Measurements from ENCODE around the gene RINL. TPM values are rescaled to one million over a fixed set of nuclear protein-coding genes. Genes with fewer than 3 reads are reported as not detected.

RINL gene
- total and polyA plus RNA-seq, 3 donors from 2014 or later: 2.6 to 5.2 (median 3.0) TPM

DNA sequence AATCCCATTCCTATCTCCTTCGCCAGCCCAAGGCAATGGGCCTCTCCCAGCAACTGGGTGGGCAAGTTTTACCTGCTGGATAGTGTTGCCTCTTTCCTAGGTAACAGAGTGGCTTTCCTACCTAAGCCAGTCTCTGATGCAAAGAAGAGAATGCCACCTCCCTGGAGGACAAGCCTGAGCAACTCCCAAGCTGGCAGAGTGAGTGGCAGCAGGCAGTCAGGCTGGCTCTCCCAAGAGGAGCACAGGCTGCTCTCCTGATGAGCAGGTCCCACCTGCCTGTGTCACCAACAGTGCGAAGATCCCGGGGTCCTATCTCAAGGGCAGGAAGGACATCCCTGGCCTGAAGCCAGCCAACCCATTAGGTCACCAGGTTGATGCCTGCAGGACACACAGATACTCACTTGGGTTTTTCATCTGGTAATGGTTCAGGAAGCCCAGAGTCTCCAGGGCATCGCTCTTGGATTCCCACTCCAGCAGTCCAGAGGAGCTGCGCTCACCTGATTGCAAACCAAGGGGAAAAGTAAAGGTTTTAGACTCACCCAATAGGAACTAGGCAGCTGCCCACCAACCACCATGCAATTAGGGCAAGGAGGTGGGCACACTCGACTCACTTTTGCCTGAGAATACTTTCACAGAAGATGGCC is 41.0 kb downstream of the RINL start:
- no peak for TF ChIP-seq POLR2A (IDR thresholded peaks at IDR 0.05)
- TF ChIP-seq, protein P1, sequence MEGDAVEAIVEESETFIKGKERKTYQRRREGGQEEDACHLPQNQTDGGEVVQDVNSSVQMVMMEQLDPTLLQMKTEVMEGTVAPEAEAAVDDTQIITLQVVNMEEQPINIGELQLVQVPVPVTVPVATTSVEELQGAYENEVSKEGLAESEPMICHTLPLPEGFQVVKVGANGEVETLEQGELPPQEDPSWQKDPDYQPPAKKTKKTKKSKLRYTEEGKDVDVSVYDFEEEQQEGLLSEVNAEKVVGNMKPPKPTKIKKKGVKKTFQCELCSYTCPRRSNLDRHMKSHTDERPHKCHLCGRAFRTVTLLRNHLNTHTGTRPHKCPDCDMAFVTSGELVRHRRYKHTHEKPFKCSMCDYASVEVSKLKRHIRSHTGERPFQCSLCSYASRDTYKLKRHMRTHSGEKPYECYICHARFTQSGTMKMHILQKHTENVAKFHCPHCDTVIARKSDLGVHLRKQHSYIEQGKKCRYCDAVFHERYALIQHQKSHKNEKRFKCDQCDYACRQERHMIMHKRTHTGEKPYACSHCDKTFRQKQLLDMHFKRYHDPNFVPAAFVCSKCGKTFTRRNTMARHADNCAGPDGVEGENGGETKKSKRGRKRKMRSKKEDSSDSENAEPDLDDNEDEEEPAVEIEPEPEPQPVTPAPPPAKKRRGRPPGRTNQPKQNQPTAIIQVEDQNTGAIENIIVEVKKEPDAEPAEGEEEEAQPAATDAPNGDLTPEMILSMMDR (IDR thresholded peaks at IDR 0.05): no peak
- no peak for DNase-seq
- H3K27ac ChIP-seq: no peak overlapping the region
- no peak overlapping the region for H3K4me3 ChIP-seq
- no peaks in the 10 kb centered on the region for H3K36me3 ChIP-seq (ENCODE audit: low read depth, missing control alignments)
- intact Hi-C loops (cut with DNase I; ENCODE audit: low total_unique reads): no loop called here
- H3K9me3 ChIP-seq: no peaks in the 10 kb centered on the region
- H3K4me1 ChIP-seq: peaks cover 6% of the 10 kb centered on the region
- WGBS, 2 donors: 76 to 84% methylated on average over 2 to 6 of the region's 6 CpGs
- H3K27me3 ChIP-seq: no peaks in the 10 kb centered on the region

DNA sequence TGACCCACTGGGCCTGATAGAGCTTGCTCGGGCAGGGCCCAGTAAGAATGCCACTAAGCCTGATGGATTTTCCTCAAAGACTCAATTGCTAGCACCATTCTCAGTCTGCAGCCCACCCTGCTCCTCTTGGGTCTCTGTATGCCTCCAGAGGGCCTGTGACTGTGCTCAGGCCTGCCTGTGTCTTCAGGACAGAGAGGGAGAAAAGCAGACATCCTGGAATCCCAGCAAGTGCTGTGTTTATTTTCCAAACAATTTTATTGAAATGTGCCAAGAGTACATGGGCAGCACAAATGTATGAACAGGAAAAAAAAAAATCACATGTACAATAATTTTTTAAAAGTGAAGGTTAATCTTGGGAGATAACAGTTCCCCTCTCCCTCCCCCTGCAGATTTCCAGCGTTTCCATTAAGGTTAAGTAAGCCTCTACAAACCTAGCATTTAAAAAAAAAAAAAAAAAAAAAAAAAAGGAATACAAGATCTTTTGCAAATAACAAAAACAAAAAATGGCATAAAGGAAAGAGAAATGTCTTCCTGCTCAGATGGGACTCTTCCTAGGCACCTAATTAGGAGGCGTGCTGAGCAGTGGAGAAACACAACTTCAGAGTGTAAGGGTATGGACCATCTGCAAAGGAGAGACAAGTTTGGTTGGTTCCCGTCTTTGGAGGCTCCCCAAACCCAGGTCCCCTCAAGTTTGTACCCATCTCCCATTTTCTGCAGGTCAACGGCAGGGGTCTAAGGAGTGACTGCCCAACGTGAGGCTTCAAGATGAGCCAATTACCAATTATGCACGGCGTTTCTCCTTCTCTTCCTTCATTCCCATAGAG is 41.7 kb downstream of the RINL start:
- no peaks in the 10 kb centered on the region for H3K27me3 ChIP-seq
- intact Hi-C loops (cut with DNase I; ENCODE audit: low total_unique reads): no loop called here
- no peaks in the 10 kb centered on the region for H3K9me3 ChIP-seq
- no peaks in the 10 kb centered on the region for H3K36me3 ChIP-seq (ENCODE audit: low read depth, missing control alignments)
- no peak overlapping the region for H3K27ac ChIP-seq
- 63 to 66% methylated on average over 8 of the region's 8 CpGs for WGBS, 2 donors
- H3K4me3 ChIP-seq: no peak overlapping the region
- no peak for DNase-seq
- H3K4me1 ChIP-seq: peaks cover 7% of the 10 kb centered on the region
- TF ChIP-seq, protein P1 (IDR thresholded peaks at IDR 0.05): no peak
- no peak for TF ChIP-seq POLR2A (IDR thresholded peaks at IDR 0.05)

DNA sequence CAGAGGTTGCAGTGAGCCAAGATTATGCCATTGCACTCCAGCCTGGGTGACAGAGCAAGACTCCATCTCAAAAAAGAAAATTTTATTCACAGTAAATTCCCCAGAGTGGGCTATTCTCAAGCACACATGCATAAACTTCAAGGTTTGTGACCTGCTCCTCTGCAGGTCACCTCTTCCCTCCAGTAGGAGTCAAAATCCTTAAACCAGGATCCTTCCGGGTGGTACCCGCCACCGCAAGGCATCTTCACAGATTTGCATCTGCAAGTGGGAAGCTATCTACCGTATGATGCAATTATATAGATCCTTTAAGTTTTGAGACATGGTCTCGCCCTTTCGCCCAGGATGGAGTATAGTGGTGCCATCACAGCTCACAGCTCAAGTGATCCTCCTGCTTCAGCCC is 43.5 kb downstream of the RINL start:
- Histone ChIP-seq H3K4me3 (no peak overlapping the region), H3K4me1 (peaks cover 15% of the 10 kb centered on the region), H3K27me3 (no peaks in the 10 kb centered on the region), H3K27ac (no peak overlapping the region), H3K36me3 (ENCODE audit: low read depth, missing control alignments) (no peaks in the 10 kb centered on the region), H3K9me3 (no peaks in the 10 kb centered on the region)
- TF ChIP-seq, protein P1 (IDR thresholded peaks at IDR 0.05): no peak
- TF ChIP-seq POLR2A (IDR thresholded peaks at IDR 0.05): no peak
- 92 to 93% methylated on average over 6 of the region's 6 CpGs for WGBS, 2 donors
- DNase-seq: no peak
- intact Hi-C loops (cut with DNase I; ENCODE audit: low total_unique reads): no loop called here

DNA sequence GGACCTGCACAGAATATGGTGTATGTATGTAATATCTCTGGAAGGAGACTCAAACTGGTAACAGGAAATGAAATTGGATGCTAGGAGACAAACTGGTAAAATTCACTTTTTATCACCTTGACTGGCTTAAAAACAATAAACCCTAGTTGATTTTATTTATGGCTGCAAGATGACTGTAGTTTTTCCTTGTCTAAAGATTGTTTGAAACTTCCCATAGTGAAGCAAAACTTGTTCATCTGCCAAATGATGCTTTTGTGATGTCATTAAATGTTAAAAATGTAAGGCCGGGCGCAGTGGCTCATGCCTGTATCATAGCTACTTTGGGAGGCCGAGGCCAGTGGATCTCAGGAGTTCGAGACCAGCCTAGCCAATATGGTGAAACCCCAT is 44.0 kb downstream of the RINL start:
- Histone ChIP-seq H3K4me3 (no peak overlapping the region), H3K9me3 (no peaks in the 10 kb centered on the region), H3K27me3 (no peaks in the 10 kb centered on the region), H3K36me3 (ENCODE audit: low read depth, missing control alignments) (no peaks in the 10 kb centered on the region), H3K4me1 (peaks cover 15% of the 10 kb centered on the region), H3K27ac (no peak overlapping the region)
- no peak for DNase-seq
- TF ChIP-seq, protein P1 (IDR thresholded peaks at IDR 0.05): no peak
- no peak for TF ChIP-seq POLR2A (IDR thresholded peaks at IDR 0.05)
- 94 to 95% methylated on average over 4 of the region's 4 CpGs for WGBS, 2 donors
- intact Hi-C loops (cut with DNase I; ENCODE audit: low total_unique reads): no loop called here

All from testis (tissue), 3 donors.